ENCODE data around the gene SOSTDC1.

GRCh38 chr7:16422917-16423316 is 42.6 kb downstream of the SOSTDC1 start:
- TF ChIP-seq CTCF (conservative IDR thresholded peaks at IDR 0.05; ENCODE audit: low read depth, low read length) (no peak; the same call in 1 of the 2 replicates), EZH2 (IDR thresholded peaks at IDR 0.05; ENCODE audit: borderline replicate concordance, low read depth, low read length, poor library complexity, severe bottlenecking) (no peak)
